KG1 (cell line): ENCODE measurements around the gene RNASET2.
"Not testable (repeated sequence)": the region's sequence is repeated elsewhere in the genome, so short reads cannot be mapped to it uniquely, and the experiment has no call there.

Experiments used
- DNase-seq: peaks from one replicate; lab custom pipeline; 2025; lab: John Stamatoyannopoulos, UW

RNASET2 gene

GRCh38 chr6:166970091-166970490 lies 13.7 kb upstream of the RNASET2 start:
- no peak for DNase-seq

- no peak for DNase-seq
Observed at GRCh38 chr6:166969390-166970002, 13.1 kb upstream of the RNASET2 start.

GRCh38 chr6:166966268-166966667 lies 9.9 kb upstream of the RNASET2 start:
- DNase-seq, result no peak

- DNase-seq, result no peak
Observed at GRCh38 chr6:166960609-166960978, 4.2 kb upstream of the RNASET2 start.

- DNase-seq, result no peak
Observed at GRCh38 chr6:166959911-166960608, 3.7 kb upstream of the RNASET2 start.

GRCh38 chr6:166958926-166959861 lies 2.8 kb upstream of the RNASET2 start:
- no peak for DNase-seq

- DNase-seq, result no peak
Observed at GRCh38 chr6:166957805-166958076, 1.4 kb upstream of the RNASET2 start.

GRCh38 chr6:166957087-166957804 lies 896 bp upstream of the RNASET2 start:
- no peak for DNase-seq

GRCh38 chr6:166955865-166956443 lies 396 bp downstream of the RNASET2 start:
- no peak for DNase-seq

GRCh38 chr6:166955121-166955864 lies 1.1 kb downstream of the RNASET2 start:
- peak; percentile 13 for DNase-seq

- DNase-seq, result no peak
Observed at GRCh38 chr6:166954118-166954713, 2.1 kb downstream of the RNASET2 start.

- no peak for DNase-seq
Observed at GRCh38 chr6:166952567-166953486, 3.5 kb downstream of the RNASET2 start.

- DNase-seq, result no peak
Observed at GRCh38 chr6:166952121-166952520, 4.2 kb downstream of the RNASET2 start.

GRCh38 chr6:166951670-166952060 lies 4.7 kb downstream of the RNASET2 start:
- no peak for DNase-seq

GRCh38 chr6:166950892-166951669 lies 5.3 kb downstream of the RNASET2 start:
- DNase-seq, result not testable (repeated sequence)

GRCh38 chr6:166950443-166950821 lies 5.9 kb downstream of the RNASET2 start:
- DNase-seq, result no peak

- no peak for DNase-seq
Observed at GRCh38 chr6:166949528-166950442, 6.6 kb downstream of the RNASET2 start.

- DNase-seq, result not testable (repeated sequence)
Observed at GRCh38 chr6:166948724-166949123, 7.6 kb downstream of the RNASET2 start.
